GM18951 (cell line): Measurements from ENCODE around the gene HIPK3.
A peak's percentile ranks its signal among the peaks of the same experiment; 100 is the strongest.
"Not testable (repeated sequence)": the region's sequence is repeated elsewhere in the genome, so short reads cannot be mapped to it uniquely, and the experiment has no call there.

Experiments
- POLR2A ChIP-seq: IDR thresholded peaks from 4 replicates; pipeline ENCODE4 v1.6.1; 2011; ENCODE audit warnings: mild to moderate bottlenecking; ENCODE audit not compliant: insufficient read length, insufficient read depth; ENCODE audit errors: extremely low read depth
- in situ Hi-C: fragments of 300-500 bp; cut with MboI; formaldehyde crosslinking; loops from one replicate; pipeline ENCODE4 v1.12.0; 2022; ENCODE audit warnings: low sequenced_read_pairs, mixed read lengths, inconsistent platforms; ENCODE audit not compliant: unreplicated experiment

HIPK3 gene

GRCh38 chr11:33257160-33257896 lies at the start of gene HIPK3:
Gene HIPK3 (plus strand): TSS chr11:33257381.
- in situ Hi-C loops, result no loop called here
- TF ChIP-seq POLR2A, result peak; percentile 85

GRCh38 chr11:33207408-33207985 lies 49.7 kb upstream of the HIPK3 start:
- in situ Hi-C loops, result no loop called here
- no peak for TF ChIP-seq POLR2A

GRCh38 chr11:33208150-33208549 lies 49.0 kb upstream of the HIPK3 start:
- no peak for TF ChIP-seq POLR2A
- in situ Hi-C loops, result no loop called here

- no peak for TF ChIP-seq POLR2A
- in situ Hi-C loops, result no loop called here
Measured at GRCh38 chr11:33211153-33211552, 46.0 kb upstream of the HIPK3 start.

GRCh38 chr11:33211580-33211979 lies 45.6 kb upstream of the HIPK3 start:
- no peak for TF ChIP-seq POLR2A
- in situ Hi-C loops, result no loop called here

GRCh38 chr11:33214187-33214586 lies 43.0 kb upstream of the HIPK3 start:
- in situ Hi-C loops, result no loop called here
- no peak for TF ChIP-seq POLR2A

GRCh38 chr11:33214767-33215166 lies 42.4 kb upstream of the HIPK3 start:
- no peak for TF ChIP-seq POLR2A

GRCh38 chr11:33216676-33217075 lies 40.5 kb upstream of the HIPK3 start:
- in situ Hi-C loops, result not testable (repeated sequence)

More at GRCh38 chr11:33214767-33215166, 42.4 kb upstream of the HIPK3 start:
- in situ Hi-C loops, result no loop called here

GRCh38 chr11:33222052-33222750 lies 35.0 kb upstream of the HIPK3 start:
- TF ChIP-seq POLR2A, result no peak
- in situ Hi-C loops, result no loop called here

- TF ChIP-seq POLR2A, result no peak
- in situ Hi-C loops, result no loop called here
Measured at GRCh38 chr11:33225371-33225770, 31.8 kb upstream of the HIPK3 start.

- no peak for TF ChIP-seq POLR2A
- in situ Hi-C loops, result no loop called here
Measured at GRCh38 chr11:33227578-33228261, 29.5 kb upstream of the HIPK3 start.

- TF ChIP-seq POLR2A, result no peak
- in situ Hi-C loops, result no loop called here
Measured at GRCh38 chr11:33234397-33235190, 22.6 kb upstream of the HIPK3 start.
